SH-SY5Y (cell line): ENCODE results near the gene KRTAP9-1.

Experiments used
- GATA2 ChIP-seq: IDR thresholded peaks from 2 replicates; pipeline ENCODE4 v1.6.1; 2011; ENCODE audit warnings: mild to moderate bottlenecking, low read depth, low read length
- GATA3 ChIP-seq: IDR thresholded peaks from 2 replicates; pipeline ENCODE4 v1.6.1; 2011; ENCODE audit warnings: low read depth, mild to moderate bottlenecking, low read length, moderate library complexity

- TF ChIP-seq GATA2 (no peak), GATA3 (no peak)
Measured at GRCh38 chr17:41212524-41213169, 23.0 kb downstream of the KRTAP9-1 start.
